HCEC 1CT (cell line): ENCODE results near the gene TSPAN19.

Experiments
- DNase-seq: peaks from one replicate; pipeline ENCODE4 v3.0.0-alpha.2; 2017

Gene TSPAN19

DNA sequence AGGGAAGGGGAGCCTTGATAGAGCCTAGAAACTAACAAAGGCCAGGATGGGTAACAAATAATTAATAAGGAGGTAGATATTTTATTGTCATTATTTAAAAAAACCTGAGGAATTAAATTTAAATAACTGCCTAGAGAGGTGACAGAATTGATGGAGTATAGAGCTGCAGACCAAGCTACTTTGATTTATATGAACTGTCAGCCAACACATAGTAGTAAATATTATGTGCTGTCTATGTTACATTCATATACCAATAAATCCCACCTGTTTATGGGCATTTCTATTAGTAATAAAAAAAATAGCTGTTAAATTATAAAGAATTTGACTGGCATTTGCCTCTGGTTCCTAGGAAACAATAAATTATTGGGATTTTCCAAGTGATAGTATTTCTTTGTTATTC is 37.7 kb downstream of the TSPAN19 start:
- DNase-seq, result no peak

DNA sequence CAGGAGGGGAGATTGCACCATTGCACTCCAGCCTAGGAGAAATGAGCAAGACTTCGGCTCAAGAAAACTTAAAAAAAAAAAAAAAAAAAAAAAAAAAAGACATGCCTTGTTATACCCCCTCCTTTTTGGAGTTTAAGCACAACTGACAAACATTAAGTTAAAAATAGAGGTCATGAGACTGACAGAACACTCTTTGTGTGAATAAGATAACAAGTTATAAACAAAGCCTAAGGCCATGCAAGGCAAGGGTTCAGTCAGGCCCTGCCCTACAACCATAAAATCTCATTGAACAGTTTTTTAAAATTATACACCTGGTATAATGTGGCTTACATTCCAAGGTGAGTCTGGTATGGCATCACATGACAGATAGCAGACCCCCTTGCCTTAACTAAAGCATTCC is 39.3 kb downstream of the TSPAN19 start:
- no peak for DNase-seq

DNA sequence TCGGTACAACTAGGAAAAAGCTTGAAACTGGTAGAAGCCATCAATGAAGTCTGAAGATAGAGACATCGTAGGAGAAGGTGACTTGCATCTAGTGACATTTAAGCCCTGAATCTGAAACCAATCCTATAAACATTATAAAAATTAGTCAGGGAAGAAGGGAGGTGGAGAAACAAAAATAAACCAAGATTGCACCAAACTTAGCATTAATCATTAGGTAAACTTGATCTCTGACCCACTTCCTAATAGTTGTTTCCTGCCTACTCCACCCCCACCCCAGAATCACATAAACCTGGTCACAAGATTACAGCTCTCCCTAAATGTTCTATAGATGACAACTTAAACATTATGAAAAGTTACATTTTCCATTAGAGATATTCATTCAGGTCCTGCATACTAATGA is 40.4 kb downstream of the TSPAN19 start:
- peak; percentile 71 for DNase-seq

DNA sequence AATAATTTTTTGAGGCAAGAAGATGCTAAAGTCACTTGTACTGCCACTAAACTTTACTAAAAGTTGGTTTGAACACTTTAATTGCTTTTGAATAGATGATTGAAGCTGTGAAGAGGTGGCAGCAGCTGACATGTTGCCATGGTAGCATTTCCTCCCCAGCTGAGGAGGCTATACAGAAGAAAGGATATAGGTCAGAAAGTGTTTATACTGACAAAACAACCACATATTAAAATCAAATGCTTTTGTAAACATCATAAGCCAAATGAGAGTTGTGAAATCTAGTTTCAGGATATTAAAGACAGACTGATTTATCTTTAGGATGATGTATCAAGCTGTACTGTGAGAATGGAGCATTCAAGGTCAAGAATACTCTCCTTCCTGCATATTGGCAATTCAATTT is 41.7 kb downstream of the TSPAN19 start:
- DNase-seq, result peak; percentile 81

DNA sequence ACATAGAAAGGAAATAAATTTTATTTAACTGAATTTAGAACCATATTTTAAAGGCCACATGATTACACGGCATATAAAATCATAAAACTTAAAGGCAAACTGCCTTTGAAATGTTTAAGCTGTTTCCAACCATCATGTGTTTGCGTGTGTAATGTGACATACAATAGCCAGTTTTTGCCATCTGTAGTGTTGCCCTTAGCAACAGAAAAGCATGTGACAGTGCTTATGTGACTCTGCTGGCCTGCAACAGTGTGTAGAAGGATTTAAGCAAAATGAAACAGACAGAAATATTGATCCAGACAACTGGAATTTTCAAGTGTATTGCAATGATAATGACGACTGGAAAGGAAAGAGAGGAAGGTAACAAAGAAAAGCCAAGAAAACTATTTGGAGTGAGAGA is 49.5 kb downstream of the TSPAN19 start:
- DNase-seq, result no peak

DNA sequence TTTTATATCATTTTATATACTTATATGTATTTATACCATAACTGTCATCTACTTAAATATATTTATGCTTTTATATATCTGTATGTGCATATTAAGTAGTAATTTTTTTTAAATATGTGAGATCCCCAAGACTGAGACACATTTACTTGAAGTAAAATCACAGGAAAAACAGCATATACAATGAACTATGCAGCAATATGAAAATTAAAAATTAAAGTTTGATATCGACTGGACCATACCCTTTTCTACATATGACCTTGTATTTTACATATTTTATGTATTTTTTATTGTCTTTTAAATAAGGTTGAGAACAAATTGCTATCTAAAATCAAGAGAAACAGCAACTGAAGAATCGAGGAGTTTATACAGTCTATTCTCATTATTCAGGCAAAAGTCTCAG is 50.0 kb downstream of the TSPAN19 start:
- DNase-seq, result no peak

DNA sequence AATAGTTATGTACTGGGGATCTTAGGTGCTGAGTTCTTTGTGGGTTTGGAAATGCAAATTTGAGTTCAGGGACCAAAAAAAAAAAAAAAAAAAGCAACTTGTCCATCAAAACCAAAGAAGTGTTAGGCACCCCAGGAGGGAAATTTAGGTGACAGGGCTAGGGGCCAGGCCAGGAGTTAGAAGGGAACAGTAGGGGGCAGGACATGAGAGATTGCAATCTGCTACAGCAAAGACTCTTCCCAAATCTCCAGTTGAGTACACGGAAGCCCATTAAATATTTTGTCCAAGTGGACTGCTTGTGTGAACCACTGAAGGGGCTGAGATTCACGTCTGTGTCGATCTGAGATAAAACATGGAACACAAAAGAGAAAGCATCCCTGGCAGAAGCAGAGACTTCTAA is 52.8 kb downstream of the TSPAN19 start:
- DNase-seq, result no peak

DNA sequence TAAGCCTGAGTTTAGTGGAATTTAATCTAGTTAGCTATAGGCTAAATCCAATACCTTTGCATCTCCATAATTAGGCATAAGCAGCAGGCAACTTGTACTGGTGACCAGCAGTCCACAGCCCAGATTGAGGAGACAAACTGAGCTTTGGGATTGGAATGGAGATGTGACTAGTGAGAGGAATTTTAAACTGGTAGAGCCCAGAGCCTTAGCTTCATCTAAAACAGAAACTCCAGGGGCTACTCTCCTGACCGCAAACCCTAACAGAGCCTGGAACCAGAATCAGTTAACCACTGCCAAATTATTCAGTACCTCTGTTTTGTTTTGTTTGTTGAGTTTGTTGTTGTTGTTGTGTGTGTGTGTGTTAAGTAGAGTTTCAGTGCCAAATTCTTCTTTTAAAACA is 53.2 kb downstream of the TSPAN19 start:
- DNase-seq, result no peak

DNA sequence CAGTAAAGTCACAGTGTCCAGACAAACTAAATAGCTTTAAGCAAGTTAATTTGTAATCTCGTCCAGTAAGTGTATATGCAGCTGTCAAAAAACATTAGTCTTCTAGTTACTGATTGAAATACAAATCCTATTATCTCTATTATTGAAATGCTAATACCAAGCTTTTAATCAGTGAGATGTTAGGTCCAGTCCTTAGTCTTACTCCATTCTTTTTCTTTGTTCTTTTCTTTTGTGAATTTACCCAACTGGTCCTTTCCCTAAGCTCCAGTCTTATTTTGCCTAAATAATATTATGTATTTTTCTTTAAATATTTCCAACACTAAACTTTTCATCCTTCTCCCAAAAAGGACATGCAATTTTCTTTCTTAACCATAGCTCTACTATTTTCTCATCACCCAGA is 57.2 kb downstream of the TSPAN19 start:
- no peak for DNase-seq

DNA sequence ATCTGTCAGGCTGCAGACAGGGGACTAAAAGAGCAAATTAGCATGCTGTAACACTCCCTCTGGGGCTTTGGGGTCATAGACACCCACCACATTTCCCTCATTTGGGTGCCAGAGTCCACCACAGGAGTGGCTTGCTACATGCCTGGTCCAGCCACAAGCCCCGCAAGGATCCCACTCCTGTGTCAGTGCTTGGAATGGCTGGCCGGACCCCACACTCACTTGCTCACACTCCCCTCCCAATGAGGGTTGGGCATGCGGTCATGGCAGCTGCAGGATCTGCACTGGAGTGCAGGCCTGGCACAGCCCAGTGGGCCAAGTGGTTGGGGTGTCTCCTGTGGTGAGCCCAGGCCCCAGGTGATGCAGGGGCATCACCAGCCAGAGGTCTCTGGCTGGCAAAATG is 59.9 kb downstream of the TSPAN19 start:
- DNase-seq, result no peak

DNA sequence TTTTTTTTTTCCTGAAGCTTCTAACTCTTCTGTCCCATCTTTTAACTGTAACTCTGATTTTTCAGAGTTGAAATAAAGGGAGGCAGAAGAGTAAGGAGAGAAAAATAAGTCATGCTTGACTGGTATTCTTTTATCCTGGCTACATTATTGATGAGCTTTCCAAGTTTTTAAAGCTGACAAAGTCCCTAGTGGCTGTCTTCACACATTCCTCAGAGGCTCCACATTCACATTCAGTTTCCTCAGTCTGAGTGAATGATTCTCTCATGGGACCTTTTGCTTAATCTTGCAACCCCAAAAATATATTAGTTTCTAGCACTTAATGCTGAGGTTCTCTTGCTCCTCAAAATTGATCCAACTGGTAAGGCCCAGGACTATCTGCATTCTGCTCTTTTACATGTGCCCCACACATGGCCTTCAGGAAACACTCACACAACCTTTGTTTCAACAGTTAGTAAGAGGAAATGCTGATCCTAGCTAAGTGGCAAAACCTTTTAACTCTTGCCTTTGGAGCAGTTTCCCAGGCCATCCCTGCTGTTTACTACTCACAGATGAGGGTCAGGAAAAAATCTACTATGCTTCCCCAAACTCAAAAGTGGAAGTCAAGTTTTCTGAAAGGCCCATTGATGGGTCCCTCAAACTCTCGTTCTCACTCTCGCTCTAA is 61.8 kb downstream of the TSPAN19 start:
- no peak for DNase-seq

DNA sequence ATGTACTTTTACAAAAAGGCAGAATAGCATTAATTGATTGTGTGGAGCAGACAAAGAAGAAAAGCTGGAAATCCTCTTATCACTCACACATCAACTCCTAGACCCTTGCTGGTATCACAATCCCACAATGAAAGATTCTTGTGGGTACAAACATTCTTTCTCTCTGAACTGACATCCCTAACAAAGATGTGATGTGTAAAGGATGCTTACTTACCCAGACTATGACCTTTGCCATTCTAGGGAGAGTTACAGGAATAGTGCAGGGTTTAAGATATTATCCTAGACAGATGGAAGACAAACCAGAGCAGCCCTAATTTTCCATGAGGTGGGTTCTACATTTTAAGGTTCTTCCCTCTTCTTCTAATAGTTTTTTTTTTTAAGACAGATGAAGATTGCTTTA is 63.1 kb downstream of the TSPAN19 start:
- DNase-seq, result no peak

DNA sequence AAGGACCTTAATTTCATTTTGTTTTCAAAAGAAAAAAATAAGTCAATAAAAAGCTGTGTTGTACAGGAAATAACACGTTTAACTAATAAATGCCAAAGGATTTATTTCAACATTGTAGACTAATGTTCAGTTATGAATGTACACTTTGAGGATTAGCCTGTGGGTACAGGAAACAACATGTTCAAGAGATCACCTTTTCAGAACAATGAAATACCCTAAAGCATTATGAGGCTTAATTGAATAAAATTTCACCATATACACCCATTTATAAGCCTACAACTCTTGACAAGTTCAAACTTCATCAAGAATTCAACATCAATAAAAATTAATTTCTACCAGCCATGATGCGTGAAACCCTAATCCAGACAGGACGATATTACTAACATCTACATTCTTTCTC is 66.9 kb downstream of the TSPAN19 start:
- DNase-seq, result no peak
